GM18520 (cell line): ENCODE measurements around the gene RAP1GAP2.
"Not testable (repeated sequence)": the region's sequence is repeated elsewhere in the genome, so short reads cannot be mapped to it uniquely, and the experiment has no call there.

Source experiments
- ATAC-seq: cut with Tn5 transposase; IDR thresholded peaks from one replicate; pipeline ENCODE4 v1.9.1; 2021; ENCODE audit not compliant: unreplicated experiment

RAP1GAP2 gene

GRCh38 chr17:2991396-2992180 lies 195.3 kb downstream of the RAP1GAP2 start:
- ATAC-seq, result not testable (repeated sequence)

GRCh38 chr17:2994441-2994840 lies 198.2 kb downstream of the RAP1GAP2 start:
- no peak for ATAC-seq

- no peak for ATAC-seq
Observed at GRCh38 chr17:2995377-2995776, 199.1 kb downstream of the RAP1GAP2 start.

- ATAC-seq, result no peak
Observed at GRCh38 chr17:2995886-2996809, 199.9 kb downstream of the RAP1GAP2 start.

DNA sequence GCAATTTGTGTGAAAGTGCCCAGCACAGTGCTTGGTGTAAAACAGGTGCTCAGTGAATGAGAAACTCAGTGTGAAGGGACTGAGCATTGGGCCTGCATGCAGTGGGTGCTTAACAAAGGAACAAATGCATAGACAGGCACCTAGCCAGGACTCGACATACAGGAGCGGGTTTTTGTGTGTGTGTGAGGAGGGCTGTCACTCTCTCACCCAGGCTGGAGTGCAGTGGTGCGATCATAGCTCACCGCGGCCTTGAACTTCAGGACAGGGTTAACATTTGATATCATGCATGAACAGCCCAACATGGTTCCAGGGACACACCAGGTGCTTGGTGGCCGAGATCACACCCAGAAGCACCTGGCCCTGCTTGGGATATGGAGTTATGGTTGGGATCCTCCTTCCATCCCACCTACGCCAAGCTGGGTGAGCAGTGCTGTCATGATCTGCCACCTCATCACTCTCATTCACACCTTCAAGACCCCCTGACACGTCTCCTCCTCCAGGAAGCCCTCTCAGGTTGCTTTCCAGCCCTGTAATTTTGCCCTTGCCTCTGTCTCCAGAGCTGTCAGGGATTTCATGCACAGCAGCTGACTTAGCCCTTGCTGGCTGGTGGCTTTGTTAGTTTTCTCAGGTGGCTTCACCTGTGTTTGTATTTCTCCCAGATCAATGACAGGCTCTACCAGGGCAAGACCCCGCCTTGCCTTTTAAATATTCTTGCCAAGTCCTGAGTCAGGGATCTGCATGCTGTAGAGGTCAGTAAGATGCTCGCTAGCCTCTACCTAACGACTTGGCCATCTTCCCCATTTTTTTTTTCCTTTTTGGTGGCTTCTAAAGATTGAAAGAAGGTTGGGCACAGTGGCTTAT lies 200.8 kb downstream of the RAP1GAP2 start:
- ATAC-seq, result no peak

- not testable (repeated sequence) for ATAC-seq
Observed at GRCh38 chr17:2998469-2998901, 202.2 kb downstream of the RAP1GAP2 start.

- peak; percentile 27 for ATAC-seq
Observed at GRCh38 chr17:3002538-3003295, 206.5 kb downstream of the RAP1GAP2 start.

- no peak for ATAC-seq
Observed at GRCh38 chr17:3003296-3004149, 207.3 kb downstream of the RAP1GAP2 start.

DNA sequence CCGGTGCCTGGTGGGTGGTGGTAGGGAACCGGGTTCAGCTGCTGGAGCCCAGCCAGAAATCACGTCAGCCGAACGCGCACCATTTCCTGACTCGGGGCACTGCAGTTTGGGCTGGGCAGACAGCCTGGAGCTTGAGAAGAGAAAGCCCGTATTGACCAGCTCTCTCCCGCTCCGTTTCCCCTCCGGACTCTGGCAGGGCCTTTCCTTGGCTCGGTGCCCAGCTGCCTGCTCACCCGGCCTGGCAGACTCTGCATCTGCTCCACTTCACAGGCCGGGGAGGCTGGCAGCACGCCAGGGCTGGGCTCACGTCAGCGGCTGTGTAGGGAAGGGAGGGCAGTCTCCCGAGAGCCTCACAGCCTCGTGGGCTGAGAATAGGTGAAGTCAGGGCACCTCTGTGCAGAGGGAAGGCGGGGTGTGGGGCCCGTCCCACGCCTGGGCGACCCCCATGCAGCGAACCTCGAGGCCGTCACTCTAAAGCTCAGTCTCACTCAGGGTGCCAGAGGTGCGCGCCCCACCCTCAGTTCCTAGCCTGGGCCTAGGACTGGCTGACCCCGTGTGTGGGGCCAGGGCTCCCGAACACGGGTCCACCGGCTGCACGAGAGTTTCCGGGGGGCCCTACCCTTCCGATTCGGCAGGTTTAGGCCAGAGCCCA lies 208.0 kb downstream of the RAP1GAP2 start:
- ATAC-seq, result no peak

DNA sequence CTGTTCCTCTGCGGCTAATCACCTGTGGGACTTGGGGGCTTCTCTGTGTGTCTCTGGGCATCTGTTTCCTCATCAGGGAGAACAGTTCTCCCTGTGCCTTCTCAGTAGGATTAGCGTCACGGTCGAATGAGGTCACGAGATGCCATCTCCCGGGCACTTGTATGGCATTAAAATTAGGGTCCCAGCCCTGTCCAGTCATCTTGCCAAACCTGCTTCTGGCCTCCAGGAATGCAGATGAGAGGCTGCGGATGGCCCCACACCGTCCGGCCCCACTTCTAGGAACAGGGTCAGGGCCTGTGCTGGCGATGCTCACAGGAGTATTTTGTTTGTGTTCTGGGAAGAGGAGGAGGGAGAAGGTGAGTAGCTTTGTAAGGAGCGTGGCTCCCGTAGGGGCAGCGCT lies 208.7 kb downstream of the RAP1GAP2 start:
- no peak for ATAC-seq

DNA sequence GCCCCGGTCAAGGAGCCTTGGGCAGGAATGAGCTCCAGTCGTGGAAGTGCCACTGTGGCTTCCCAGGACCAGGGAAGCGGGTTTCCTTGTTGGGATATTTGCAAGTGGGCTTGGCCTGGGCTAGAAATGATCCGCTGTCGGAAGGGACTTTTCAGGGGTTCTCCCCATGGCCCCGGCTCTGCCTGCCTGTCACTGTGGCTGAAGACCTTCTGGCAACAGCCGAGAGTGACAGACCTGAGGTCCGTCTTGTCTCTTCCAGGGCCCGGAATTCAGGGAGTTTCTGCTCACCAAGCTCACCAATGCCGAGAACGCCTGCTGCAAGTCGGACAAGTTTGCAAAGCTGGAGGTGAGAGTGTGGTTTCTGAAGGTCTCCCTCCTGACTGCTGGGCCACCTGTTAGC lies 209.5 kb downstream of the RAP1GAP2 start:
- ATAC-seq, result no peak

DNA sequence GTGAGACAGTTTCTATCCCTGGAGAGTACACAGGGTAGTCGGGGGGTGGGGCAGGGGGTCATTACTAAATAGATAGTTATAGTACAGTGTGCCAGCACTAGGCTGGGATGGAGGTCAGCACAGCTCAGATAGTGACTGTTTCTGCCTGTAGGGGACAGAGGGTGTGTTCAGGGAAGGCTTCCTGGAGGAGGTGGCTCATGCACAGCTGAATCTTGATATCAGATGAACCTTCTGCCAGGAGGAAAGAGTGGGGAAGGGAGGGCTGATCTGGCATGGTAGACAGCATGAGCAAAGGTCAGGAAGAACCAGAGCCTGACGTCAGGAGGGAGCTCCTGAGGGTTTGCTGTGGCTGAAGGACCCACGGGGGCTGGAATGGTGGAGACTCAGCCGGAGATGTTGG lies 210.6 kb downstream of the RAP1GAP2 start:
- no peak for ATAC-seq

DNA sequence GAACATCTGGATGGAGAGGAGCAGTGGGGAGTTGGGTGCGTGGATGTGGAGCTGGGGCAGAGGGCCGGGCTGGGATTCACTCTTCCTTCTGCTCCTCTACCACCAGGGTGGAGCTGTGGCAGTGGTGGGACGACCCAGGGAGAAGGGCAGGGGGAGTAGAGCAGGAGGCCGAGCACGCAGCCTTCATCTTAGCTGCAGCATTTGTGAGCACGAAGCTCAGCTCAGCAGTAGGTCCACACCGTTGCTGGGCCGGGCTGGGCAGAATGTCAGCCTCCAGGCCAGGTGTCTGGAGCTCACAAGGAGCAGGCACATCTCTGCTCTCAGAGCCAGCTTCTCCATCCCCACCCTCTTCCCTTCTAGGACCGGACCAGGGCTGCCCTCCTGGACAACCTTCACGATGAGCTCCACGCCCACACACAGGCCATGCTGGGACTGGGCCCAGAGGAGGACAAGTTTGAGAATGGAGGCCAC lies 211.4 kb downstream of the RAP1GAP2 start:
- no peak for ATAC-seq

DNA sequence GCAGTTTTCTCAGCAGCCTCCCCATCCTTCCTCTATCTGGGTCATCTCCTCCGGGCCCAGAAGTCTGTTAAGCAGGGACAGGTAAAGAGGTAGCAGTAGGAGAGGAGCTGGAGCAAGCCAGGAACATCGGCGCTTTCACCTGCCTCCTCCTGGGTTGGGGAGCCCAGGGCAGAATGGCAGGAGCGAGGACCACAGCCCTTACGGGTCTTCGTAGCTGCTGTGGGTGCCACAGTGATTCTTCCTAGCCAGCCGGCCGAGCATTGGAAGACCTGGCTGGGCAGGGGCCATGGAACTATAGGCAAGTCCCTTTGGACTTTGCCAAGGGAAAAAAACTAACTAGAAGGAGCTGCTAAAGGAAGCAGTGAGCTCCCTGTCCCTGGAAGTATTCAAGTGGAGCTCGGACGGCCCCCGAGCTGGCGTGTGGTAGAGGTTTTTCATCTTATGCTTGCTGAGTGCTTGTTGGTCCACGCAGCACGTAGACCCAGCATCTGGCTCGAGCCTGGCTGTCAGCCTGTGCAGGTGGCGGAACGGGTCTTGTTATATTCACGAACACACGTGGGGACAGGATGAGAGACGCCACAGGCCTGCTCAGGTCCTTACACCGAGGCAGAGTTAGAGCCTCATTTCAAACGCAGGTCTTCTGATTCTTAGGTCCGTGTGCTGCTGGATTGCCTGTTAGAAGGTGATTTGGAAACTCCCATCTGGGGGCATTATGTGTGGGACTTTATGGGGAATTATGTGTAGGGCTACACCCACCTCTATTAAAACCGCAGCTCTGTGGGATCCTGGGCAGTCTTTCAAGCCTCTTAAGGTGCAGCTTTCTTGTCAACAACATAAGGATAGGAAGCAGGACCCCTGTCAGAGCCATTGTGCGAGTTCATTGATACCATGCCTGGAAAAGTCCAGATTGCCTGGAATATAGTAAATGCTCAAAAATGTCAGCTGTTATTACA lies 212.4 kb downstream of the RAP1GAP2 start:
- ATAC-seq, result no peak

DNA sequence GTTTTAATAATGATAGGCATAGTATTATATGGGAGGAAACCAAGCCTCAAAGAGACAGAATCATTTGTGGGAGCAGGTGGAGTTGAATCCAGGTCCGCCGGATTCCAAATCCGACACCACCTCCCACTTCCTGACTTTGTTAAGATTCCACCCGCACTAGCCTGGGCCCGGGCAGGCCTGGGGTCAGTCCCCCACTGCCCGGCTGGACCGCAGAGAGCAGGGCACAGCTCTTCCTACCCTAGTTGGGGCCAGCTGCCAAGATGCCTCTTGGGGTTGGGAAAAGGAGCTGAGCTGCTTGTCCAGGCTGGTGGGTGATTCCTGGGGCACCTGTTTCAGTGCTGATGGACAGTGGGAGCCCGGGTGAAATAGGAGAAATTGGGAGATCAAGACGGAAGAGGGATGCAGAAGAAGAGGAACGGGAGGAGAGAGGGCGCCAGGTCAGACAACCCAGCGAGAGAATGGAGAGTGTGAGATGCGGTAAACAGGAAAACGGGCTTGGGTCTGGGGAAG lies 213.2 kb downstream of the RAP1GAP2 start:
- ATAC-seq, result no peak

- no peak for ATAC-seq
Observed at GRCh38 chr17:3011891-3012290, 215.7 kb downstream of the RAP1GAP2 start.

DNA sequence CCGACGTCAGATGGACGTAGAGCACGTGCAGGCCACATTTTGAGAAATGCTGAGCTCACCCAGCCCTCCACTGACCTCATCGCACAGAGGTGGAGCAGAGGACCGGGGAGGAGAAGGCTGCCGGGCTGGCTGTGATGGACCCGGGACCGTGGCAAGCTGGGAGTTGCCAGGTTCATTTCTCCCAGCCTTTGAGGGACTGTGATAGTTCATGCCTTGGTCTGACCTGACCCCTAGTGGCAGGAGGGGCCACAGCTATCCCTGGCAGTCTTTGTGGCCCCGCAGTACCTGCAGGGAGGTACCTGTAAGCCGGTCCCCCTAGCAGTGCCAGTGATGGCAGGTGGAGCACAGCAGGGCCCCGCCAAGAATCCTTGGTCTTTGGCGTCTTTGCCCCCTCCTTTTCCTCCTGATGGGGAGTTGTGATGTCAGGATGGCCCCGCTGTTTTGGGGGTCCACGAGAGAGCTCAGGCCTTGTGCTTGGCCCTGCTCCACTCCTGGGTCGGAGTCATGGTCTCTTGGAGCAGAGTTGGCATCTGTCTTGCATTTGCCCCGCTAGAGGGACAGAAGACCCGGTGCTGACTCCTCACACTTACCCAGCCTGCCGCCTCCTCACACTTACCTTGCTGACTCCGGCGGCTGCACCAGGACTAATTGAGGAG lies 216.8 kb downstream of the RAP1GAP2 start:
- ATAC-seq, result no peak
